ENCODE data around the gene RUNX3. TPM values are rescaled to one million over a fixed set of nuclear protein-coding genes. Genes with fewer than 3 reads are reported as not detected.

Gene RUNX3
- total RNA-seq, 1 experiment from 2014 or later, result 22.6 TPM

DNA sequence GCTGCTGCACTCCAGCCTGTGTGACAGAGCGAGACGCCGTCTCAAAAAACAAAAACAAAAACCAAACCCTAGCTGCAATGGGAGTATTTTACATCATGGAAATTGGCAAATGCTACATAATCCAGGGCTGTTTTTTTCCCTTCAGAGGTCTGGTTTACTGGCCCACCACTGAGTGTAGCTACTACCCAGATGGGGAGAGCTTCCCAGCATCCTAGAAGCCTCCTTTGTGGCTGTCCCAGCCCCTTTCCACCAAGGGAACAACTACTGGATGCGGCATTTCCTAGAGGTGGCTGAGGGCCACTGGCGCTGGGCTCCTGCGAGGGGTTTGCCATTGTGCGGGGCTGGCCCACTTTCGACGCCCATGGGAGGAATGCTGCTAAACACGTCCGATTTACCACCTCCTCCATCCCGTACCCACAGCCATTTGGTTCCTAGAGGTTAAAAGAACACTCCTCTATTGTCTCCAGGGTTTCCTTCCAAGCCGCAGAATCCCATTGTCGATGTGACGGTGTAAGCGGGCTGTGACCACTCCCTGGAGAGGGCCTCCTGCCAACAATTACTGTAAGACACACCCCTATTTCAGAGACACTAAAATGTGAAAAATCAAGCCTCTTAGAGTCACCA is 55.4 kb downstream of the RUNX3 start:
- Histone ChIP-seq H3K9me3 (ENCODE audit: control insufficient read depth in 1 of 2, insufficient read depth in 1 of 2, low read depth in 1 of 2, low read length in 2 of 2) (no peaks in the 10 kb centered on the region), H3K9me2 (ENCODE audit: insufficient read depth) (no peaks in the 10 kb centered on the region), H3K27ac (ENCODE audit: low read depth, low read length) (no peak overlapping the region), H3K36me3 (ENCODE audit: control insufficient read depth in 1 of 2, insufficient read depth in 2 of 2, low read length in 2 of 2) (no peaks in the 10 kb centered on the region), H3K27me3 (ENCODE audit: insufficient read depth, low read length) (no peaks in the 10 kb centered on the region), H2AFZ (ENCODE audit: low read depth, low read length, poor library complexity, severe bottlenecking) (no peak overlapping the region), H3K79me2 (ENCODE audit: insufficient read depth, low read length) (no peaks in the 10 kb centered on the region), H3K4me2 (ENCODE audit: low read length) (no peak overlapping the region), H3K9ac (ENCODE audit: low read length) (no peak overlapping the region), H3K4me1 (ENCODE audit: control insufficient read depth in 1 of 2, insufficient read depth in 2 of 2, low read length in 2 of 2) (peaks cover 0 to 11% of the 10 kb centered on the region in 2 experiments; a peak in 3 of 4 replicates), H4K20me1 (ENCODE audit: insufficient read depth) (no peaks in the 10 kb centered on the region), H3K4me3 (replicated peaks in 1 of 2; ENCODE audit: low read depth in 1 of 2, low read length in 2 of 2) (no peak overlapping the region)
- ChIA-PET POLR2A (no interaction called here), CTCF (interaction anchor here (0.7 to 1.4 kb wide), 2 partner anchors 24 to 112 kb away, joined by 3 to 5 read pairs; no protein-coding TSS in a partner anchor), RAD21 (ENCODE audit: low non-redundant PET in 1 of 2, low total read pairs in 2 of 2, uncharacterized antibody in 2 of 2, unreplicated experiment in 2 of 2) (no interaction called here)
- ATAC-seq (no peak), DNase-seq (ENCODE audit: low read depth, low spot score) (no peak)
- BruUV-seq (replicated peaks), result no TSS peak
- intact Hi-C loops (cut with micrococcal nuclease), result no loop called here
- TF ChIP-seq ELF1 (IDR thresholded peaks at IDR 0.05; ENCODE audit: borderline replicate concordance, low read depth), result no peak
- no peak for TF ChIP-seq CBX3 (IDR thresholded peaks at IDR 0.05; ENCODE audit: low read depth)
- TF ChIP-seq ZFX (IDR thresholded peaks at IDR 0.05), result no peak
- no peak for TF ChIP-seq SIN3A (IDR thresholded peaks at IDR 0.05; ENCODE audit: low read depth)
- TF ChIP-seq EZH2phosphoT487 (IDR thresholded peaks at IDR 0.05; ENCODE audit: borderline replicate concordance), result no peak
- TF ChIP-seq EGR1 (IDR thresholded peaks at IDR 0.05; ENCODE audit: low read depth), result no peak
- TF ChIP-seq POLR2AphosphoS5 (IDR thresholded peaks at IDR 0.05; ENCODE audit: low read depth, low read length), result no peak
- TF ChIP-seq, protein P1, sequence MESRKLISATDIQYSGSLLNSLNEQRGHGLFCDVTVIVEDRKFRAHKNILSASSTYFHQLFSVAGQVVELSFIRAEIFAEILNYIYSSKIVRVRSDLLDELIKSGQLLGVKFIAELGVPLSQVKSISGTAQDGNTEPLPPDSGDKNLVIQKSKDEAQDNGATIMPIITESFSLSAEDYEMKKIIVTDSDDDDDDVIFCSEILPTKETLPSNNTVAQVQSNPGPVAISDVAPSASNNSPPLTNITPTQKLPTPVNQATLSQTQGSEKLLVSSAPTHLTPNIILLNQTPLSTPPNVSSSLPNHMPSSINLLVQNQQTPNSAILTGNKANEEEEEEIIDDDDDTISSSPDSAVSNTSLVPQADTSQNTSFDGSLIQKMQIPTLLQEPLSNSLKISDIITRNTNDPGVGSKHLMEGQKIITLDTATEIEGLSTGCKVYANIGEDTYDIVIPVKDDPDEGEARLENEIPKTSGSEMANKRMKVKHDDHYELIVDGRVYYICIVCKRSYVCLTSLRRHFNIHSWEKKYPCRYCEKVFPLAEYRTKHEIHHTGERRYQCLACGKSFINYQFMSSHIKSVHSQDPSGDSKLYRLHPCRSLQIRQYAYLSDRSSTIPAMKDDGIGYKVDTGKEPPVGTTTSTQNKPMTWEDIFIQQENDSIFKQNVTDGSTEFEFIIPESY (IDR thresholded peaks at IDR 0.05; ENCODE audit: extremely low read depth, insufficient replicate concordance, low read length), result no peak
- TF ChIP-seq EZH2 (IDR thresholded peaks at IDR 0.05), result no peak
- TF ChIP-seq ZNF274 (IDR thresholded peaks at IDR 0.05; ENCODE audit: low read depth, low read length), result no peak
- no peak for TF ChIP-seq REST (IDR thresholded peaks at IDR 0.05; ENCODE audit: low read depth)
- TF ChIP-seq SP1 (IDR thresholded peaks at IDR 0.05; ENCODE audit: low read depth), result no peak
- no peak for TF ChIP-seq POLR2A (IDR thresholded peaks at IDR 0.05; ENCODE audit: borderline replicate concordance, extremely low read depth, insufficient read depth, insufficient read length)
- TF ChIP-seq CEBPB (IDR thresholded peaks at IDR 0.05; ENCODE audit: low read depth), result no peak
